GM12801 (cell line): Measurements from ENCODE around the gene NETO2.

ENCODE experiments used
- TF ChIP-seq, protein P1 (sequence below): IDR thresholded peaks from one replicate; pipeline ENCODE4 v1.5.1; 2011; ENCODE audit warnings: control low read depth; ENCODE audit not compliant: insufficient read length; ENCODE audit errors: extremely low read depth

The NETO2 gene

DNA sequence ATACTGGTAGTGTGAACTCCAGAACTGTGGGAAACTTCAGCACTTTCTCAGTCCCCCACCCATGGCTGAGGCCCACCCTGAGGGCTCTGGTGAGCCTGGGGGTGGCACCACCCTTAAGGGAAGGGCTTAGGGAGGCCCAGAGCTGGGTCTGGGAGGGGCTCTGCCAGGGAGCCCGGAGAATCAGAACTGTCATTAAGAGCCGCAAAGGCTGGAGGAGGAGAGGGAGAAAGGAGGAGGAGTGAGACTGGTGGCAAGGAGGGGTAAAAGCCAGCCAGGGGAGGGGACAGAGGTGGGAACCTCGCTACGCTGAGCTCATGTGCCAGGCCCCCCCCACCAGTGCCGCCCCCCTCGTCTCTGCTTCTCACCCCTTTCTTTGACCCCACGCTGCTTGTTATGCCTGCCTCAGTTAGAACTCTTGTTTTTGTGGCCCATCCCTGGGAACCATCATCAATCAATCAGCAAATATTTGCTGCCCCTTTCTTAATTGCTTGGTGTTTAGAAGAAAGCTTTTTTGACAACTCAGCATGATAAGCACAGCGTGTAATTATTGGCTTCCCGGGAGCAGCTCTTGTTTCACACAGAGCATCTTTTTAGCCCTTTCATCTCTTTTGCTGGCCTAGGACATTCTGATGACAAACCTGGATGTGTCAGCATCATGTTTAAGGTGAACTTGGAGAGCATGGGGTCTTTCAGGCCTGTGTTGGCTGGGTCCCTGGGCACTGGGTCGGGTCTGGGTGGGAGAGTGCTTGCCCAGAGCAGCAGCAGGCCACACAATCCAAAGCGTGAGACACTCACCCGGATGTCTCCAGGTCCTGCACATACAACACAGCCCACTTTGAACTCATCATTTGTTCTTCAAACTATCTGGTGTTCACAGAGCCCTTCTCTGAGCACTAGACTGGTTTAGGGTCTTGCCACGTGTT is 77.7 kb downstream of the NETO2 start:
- TF ChIP-seq, protein P1, sequence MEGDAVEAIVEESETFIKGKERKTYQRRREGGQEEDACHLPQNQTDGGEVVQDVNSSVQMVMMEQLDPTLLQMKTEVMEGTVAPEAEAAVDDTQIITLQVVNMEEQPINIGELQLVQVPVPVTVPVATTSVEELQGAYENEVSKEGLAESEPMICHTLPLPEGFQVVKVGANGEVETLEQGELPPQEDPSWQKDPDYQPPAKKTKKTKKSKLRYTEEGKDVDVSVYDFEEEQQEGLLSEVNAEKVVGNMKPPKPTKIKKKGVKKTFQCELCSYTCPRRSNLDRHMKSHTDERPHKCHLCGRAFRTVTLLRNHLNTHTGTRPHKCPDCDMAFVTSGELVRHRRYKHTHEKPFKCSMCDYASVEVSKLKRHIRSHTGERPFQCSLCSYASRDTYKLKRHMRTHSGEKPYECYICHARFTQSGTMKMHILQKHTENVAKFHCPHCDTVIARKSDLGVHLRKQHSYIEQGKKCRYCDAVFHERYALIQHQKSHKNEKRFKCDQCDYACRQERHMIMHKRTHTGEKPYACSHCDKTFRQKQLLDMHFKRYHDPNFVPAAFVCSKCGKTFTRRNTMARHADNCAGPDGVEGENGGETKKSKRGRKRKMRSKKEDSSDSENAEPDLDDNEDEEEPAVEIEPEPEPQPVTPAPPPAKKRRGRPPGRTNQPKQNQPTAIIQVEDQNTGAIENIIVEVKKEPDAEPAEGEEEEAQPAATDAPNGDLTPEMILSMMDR = no peak

DNA sequence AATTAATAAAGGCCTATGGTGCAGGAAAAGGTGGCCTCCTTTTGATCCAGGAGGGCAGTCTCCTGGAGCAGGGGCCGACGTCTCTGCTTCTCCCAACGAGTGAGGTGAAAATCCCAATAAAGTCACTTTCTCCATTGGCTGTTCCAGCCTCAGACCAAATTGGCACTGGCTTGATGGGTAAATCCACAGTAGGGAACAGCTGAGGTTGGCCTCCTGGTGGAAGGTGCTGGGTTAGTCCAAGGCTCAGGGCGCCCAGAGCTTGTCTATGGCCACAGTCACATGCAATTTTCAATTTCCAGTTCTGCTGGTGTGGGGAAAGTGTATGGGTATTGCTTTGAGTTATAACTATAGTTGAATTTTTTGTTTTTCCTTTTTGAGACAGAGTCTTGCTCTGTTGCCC is 79.0 kb downstream of the NETO2 start:
- TF ChIP-seq, protein P1 = no peak

DNA sequence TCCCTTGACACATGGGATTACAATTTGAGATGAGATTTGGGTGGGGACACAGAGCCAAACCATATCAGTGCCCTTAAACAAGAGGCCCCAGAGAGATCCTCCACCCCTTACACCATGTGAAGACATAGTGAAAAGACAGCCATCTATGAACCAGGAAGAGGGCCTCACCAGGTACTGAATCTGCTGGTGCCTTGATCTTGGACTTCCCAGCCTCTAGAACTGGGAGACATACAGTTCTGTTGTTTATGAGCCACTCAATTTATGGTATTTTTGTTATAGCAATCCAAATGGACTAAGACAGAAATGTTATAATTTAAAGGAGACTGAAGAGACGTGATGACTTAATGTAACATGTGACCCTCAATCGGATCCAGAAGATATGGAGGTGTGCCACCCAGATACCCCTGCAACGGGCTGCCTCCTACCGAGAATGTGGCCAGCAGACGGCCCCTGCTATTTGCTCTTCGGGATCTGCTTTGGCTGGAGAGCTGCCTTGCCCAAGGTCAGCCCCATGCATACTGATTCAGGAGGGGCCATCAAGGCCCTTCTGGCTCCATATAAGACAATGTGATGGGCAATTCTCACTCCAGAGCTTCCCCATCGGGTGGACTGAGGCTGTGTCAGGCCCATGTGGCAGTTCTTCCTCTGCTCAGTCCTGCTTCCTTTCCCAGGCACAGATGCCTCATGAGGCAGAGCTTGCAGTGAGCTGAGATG is 80.6 kb downstream of the NETO2 start:
- TF ChIP-seq, protein P1 = no peak

DNA sequence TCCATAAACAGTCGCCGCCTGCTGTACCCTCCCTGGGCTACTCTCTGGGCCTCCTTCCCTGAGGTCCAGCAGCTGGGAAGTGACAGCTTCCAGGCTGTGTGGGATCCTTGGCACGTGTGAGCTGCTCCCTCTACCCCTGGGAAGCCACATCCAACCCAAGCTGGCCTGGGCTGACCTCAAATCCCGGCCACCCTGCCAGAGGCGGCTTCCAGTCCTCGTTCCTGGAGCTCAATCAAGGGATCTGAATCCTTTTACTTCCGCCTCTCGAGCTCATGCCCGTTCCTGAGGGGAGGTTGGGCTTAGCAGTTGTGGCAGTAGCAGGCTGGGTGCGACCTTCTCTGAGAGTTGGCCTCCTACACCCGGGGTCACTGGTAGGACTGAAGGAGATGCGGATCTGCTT is 82.5 kb downstream of the NETO2 start:
- TF ChIP-seq, protein P1 = no peak

DNA sequence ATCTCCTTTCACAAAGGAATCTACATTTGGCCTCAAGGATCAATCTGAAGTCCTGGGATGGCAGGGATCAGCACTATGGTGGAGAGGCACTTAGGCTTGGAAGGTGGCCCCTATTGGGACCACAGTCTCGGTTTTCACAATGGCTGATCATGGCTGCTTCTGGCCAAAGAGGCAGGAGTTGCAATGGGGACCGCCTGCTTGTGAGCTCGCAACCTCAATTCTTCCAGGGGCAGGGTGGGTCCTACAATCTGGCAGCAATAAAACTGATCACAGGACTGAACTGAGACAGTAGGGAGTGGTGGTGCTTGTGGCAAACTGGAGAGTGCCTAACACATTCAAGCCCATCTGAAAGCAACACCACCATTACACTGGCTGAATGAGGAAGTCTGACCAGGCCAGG is 83.1 kb downstream of the NETO2 start:
- TF ChIP-seq, protein P1 = no peak

DNA sequence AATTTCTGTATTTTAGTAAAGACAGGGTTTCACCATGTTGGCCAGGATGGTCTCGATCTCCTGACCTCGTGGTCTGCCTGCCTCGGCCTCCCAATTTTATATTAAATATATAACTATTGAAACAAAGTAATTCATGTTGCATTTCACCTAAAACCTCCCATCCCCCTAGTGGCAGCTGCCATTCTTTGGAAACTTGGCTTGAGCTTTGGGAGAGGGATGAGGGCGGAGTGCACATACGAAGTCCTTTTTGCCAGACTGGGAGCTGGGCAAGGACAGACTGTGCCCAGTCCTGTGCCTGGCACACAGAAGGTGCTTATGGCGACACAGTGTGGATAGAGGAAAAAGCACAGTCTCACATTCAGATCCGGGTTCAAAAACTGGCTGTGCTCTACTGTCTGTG is 83.8 kb downstream of the NETO2 start:
- TF ChIP-seq, protein P1 = no peak

DNA sequence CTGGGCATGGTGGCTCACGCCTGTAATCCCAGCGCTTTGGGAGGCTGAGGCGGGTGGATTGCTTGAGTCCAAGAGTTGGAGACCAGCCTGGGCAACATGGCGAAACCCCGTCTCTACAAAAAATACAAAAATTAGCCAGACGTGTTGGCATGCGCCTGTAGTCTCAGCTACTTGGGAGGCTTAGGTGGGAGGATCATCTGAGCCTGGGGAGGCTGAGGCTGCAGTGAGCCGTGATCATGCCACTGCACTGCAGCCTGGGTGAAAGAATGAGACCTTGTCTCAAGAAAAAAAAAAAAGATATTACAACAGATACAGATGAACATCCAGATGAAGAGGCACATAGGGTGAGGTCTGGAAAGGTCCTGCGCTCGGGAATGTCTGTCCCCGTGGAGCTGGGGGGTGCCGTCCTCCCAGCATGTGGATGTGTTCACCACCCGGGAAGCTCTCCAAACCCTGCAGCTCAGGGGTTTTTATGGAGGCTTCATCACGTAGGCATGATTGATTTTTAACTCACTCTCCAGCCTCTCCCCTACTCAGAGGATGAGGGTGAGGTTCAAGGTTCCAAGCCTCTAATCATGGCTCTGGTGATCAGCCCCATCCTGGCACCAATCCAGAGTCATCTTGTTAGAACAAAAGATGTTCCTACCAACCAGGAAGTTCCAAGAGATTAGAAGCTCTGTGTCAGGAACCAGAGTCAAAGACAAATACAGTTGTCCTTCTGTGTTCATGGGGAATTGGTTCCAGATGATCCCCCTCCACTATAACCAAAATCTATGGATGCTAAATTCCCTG is 85.3 kb downstream of the NETO2 start:
- TF ChIP-seq, protein P1 = no peak
